GM19043 (cell line): ENCODE data around the gene HDAC4.
A peak's percentile ranks its signal among the peaks of the same experiment; 100 is the strongest.

Experiments used
- ATAC-seq: cut with Tn5 transposase; IDR thresholded peaks from one replicate; pipeline ENCODE4 v1.9.1; 2021; ENCODE audit warnings: low read depth; ENCODE audit not compliant: unreplicated experiment

The HDAC4 gene

GRCh38 chr2:239370876-239371725 lies 29.7 kb downstream of the HDAC4 start:
- no peak for ATAC-seq

GRCh38 chr2:239370403-239370802 lies 30.4 kb downstream of the HDAC4 start:
- no peak for ATAC-seq

- peak; percentile 80 for ATAC-seq
These were observed 31.1 kb downstream of the HDAC4 start for GRCh38 chr2:239369631-239370161.

- ATAC-seq = no peak
These were observed 31.8 kb downstream of the HDAC4 start for GRCh38 chr2:239368906-239369552.

GRCh38 chr2:239368321-239368720 lies 32.5 kb downstream of the HDAC4 start:
- no peak for ATAC-seq

- no peak for ATAC-seq
These were observed 34.1 kb downstream of the HDAC4 start for GRCh38 chr2:239366740-239367139.

GRCh38 chr2:239365782-239366435 lies 34.9 kb downstream of the HDAC4 start:
- ATAC-seq = no peak

- no peak for ATAC-seq
These were observed 35.6 kb downstream of the HDAC4 start for GRCh38 chr2:239365071-239365781.

GRCh38 chr2:239363946-239364637 lies 36.7 kb downstream of the HDAC4 start:
- ATAC-seq = no peak

- ATAC-seq = no peak
These were observed 38.3 kb downstream of the HDAC4 start for GRCh38 chr2:239362507-239362906.

GRCh38 chr2:239361311-239361642 lies 39.5 kb downstream of the HDAC4 start:
- ATAC-seq = no peak

GRCh38 chr2:239360421-239361310 lies 40.2 kb downstream of the HDAC4 start:
- ATAC-seq = no peak

GRCh38 chr2:239360008-239360407 lies 40.8 kb downstream of the HDAC4 start:
- ATAC-seq = no peak

- no peak for ATAC-seq
These were observed 41.5 kb downstream of the HDAC4 start for GRCh38 chr2:239359196-239359912.

- no peak for ATAC-seq
These were observed 42.6 kb downstream of the HDAC4 start for GRCh38 chr2:239358062-239358754.

GRCh38 chr2:239355724-239356123 lies 45.1 kb downstream of the HDAC4 start:
- ATAC-seq = no peak

GRCh38 chr2:239355139-239355538 lies 45.7 kb downstream of the HDAC4 start:
- ATAC-seq = no peak

- no peak for ATAC-seq
These were observed 46.1 kb downstream of the HDAC4 start for GRCh38 chr2:239354791-239355136.
